Retinal pigment epithelial cell (primary cell): Measurements from ENCODE around the gene GPHB5.

Source experiments
- DNase-seq: peaks from one replicate; pipeline ENCODE4 v3.0.0-alpha.2; 2010; ENCODE audit warnings: low read depth
- H3K4me3 ChIP-seq: 2 replicates; pipeline ENCODE4 v1.5.1; 2011; ENCODE audit warnings: mild to moderate bottlenecking, low read length, control low read depth, moderate library complexity
- CTCF ChIP-seq: conservative IDR thresholded peaks from 2 replicates; pipeline ENCODE4 v1.5.1; 2011; ENCODE audit warnings: low read depth, low read length, control low read depth, inconsistent platforms

GPHB5 gene

GRCh38 chr14:63343878-63344277 is 25.1 kb upstream of the GPHB5 start:
- H3K4me3 ChIP-seq: no peak overlapping the region
- peak; percentile 2 for DNase-seq
- no peak for TF ChIP-seq CTCF

DNA sequence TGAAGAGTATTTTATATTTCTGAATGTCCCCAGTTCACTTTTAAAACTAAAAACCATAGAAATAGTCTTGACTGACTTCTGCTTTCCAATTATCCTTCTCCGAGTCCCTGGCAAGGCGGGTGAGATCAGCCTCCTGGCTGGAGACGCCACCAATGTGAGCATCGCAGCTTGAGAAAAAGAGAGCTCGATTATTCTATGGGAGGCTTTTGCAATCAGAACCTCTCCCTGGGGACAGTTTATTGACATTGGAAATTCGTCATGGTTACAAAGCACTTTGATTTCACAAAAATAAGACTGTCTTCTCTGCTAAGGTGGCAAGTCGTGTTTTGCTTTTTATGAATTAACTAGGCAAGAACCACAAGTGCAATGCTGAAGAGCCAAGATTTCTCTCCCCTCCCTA is 23.6 kb upstream of the GPHB5 start:
- TF ChIP-seq CTCF: no peak
- no peak for DNase-seq
- H3K4me3 ChIP-seq: no peak overlapping the region

- H3K4me3 ChIP-seq: no peak overlapping the region
- DNase-seq: no peak
- TF ChIP-seq CTCF: no peak
Observed at GRCh38 chr14:63328787-63329737, 10.3 kb upstream of the GPHB5 start.

DNA sequence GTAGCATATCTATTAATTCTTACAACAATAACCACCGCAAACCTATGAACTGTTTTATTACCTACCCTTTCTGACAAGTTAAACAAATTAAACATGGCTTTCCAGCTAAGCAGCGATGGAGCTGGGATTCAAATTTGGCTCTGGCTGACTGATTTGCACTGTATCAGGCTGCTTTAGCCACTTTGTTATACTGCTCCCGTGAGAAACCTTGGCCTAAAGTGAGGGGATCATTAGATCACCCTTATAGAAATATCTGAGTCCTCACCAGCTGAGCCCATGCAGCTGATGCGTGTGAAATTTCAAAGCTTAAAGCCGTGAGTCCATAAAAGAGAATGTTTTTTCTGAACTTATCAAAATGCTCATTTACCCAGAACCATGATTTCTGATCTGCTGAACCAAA is 8.1 kb upstream of the GPHB5 start:
- TF ChIP-seq CTCF: no peak
- DNase-seq: no peak
- H3K4me3 ChIP-seq: no peak overlapping the region

- no peak for TF ChIP-seq CTCF
- no peak for DNase-seq
- no peak overlapping the region for H3K4me3 ChIP-seq
Observed at GRCh38 chr14:63322897-63323573, 4.3 kb upstream of the GPHB5 start.

GRCh38 chr14:63322472-63322871 is 3.7 kb upstream of the GPHB5 start:
- TF ChIP-seq CTCF: no peak
- no peak overlapping the region for H3K4me3 ChIP-seq
- DNase-seq: no peak
